Upper lobe of left lung (tissue), 6 donors: ENCODE data around the gene ENOX1. TPM values are rescaled to one million over a fixed set of nuclear protein-coding genes. Genes with fewer than 3 reads are reported as not detected.

Experiments
- ATAC-seq, 2 donors: fragments of 200-7000 bp; cut with Tn5 transposase; one replicate each; pipeline ENCODE4 v1.9.1; 2022; ENCODE audit warnings: mild to moderate bottlenecking in 2 of 2, moderate library complexity in 2 of 2; ENCODE audit not compliant: low FRiP score in 2 of 2
- DNase-seq, 2 donors: peaks; one replicate each; pipeline ENCODE4 v3.0.0-alpha.2; 2019 to 2020
- H3K27ac ChIP-seq, 4 donors: fragments of 200-600 bp; sonication (generic); one replicate each; pipeline ENCODE4 v1.5.1; 2016 to 2019
- H3K27me3 ChIP-seq, 4 donors: fragments of 200-600 bp; sonication (generic); one replicate each; pipeline ENCODE4 v1.5.1; 2017 to 2019
- H3K36me3 ChIP-seq, 4 donors: fragments of 200-600 bp; sonication (generic); one replicate each; pipeline ENCODE4 v1.5.1; 2016 to 2019
- H3K4me1 ChIP-seq, 4 donors: fragments of 200-600 bp; sonication (generic); one replicate each; pipeline ENCODE4 v1.5.1; 2018 to 2019
- H3K4me3 ChIP-seq, 4 donors: fragments of 200-600 bp; sonication (generic); one replicate each; pipeline ENCODE4 v1.5.1; 2017 to 2019; ENCODE audit warnings: mild to moderate bottlenecking in 2 of 4, moderate library complexity in 1 of 4
- H3K9me3 ChIP-seq, 4 donors: fragments of 200-600 bp; sonication (generic); one replicate each; pipeline ENCODE4 v1.5.1; 2018 to 2019
- EP300 ChIP-seq, 4 donors: sonication (generic); formaldehyde crosslinking; IDR thresholded peaks; one replicate each; pipeline ENCODE4 v1.5.1; 2017; ENCODE audit warnings: antibody characterized with exemption in 4 of 4, control low read depth in 2 of 4
- POLR2A ChIP-seq, 4 donors: fragments of 450-650 bp; IDR thresholded peaks; one replicate each; pipeline ENCODE4 v1.5.1; 2016 to 2017; ENCODE audit warnings: antibody characterized with exemption in 4 of 4, mild to moderate bottlenecking in 2 of 4
- POLR2AphosphoS5 ChIP-seq, 2 donors: sonication (generic); formaldehyde crosslinking; IDR thresholded peaks; one replicate each; pipeline ENCODE4 v1.5.1; 2017; ENCODE audit warnings: antibody characterized with exemption in 2 of 2
- WGBS, 2 donors: methylation state at CpG; one replicate each; pipeline ENCODE4 v1.1.5; 2017 to 2018; 5-methylcytosine and 5-hydroxymethylcytosine counted together
- total RNA-seq, 6 donors: library from RNA; depleted of rRNA in 4 of 6; stranded (reverse); fragments of >200 nt in 4 of 6; gene quantifications; one replicate each; pipeline versions ENCODE4 v1.1.0 to v1.2.1, GENCODE V29; 2016 to 2021
- TF ChIP-seq, protein P1 (sequence below), 6 experiments: fragments of 450-650 bp in 4 of 6; fragments of 200-600 bp in 2 of 6; sonication (generic) in 2 of 6; IDR thresholded peaks; one replicate each; pipeline ENCODE4 v1.5.1; 2016 to 2019; ENCODE audit warnings: antibody characterized with exemption in 6 of 6
- donor health status: DM: no; HTN: no; CAD: no; lungs with moderate emphysema.
- donor health status: DM: no; HTN: yes; CAD: no; lungs with severe emphysema.

Gene ENOX1
- total RNA-seq, 6 donors from 2014 or later, result 0.20 to 1.0 (median 0.46) TPM; not detected in 2

DNA sequence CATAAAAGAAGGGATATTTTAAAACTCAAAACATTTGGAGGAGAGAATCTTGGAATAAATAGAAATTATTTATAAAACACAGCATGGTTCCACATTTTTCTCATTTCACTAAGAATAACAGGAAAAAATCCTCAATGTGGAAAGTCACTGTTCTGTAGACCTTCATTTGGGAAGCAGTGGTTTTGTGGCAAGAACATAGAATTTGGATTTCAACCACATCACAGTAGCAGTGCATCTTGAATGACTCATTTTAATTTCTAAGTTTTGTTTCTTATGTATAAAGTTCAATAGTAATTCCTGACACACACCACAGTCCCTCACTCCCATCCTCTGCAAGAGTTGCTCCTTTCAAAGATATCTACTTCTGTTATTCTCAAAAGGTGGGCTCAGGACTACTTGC, 264.0 kb downstream of the ENOX1 start:
- Histone ChIP-seq H3K4me3 (no peak overlapping the region), H3K9me3 (no peaks in the 10 kb centered on the region), H3K4me1 (no peaks in the 10 kb centered on the region), H3K27me3 (no peaks in the 10 kb centered on the region), H3K36me3 (no peaks in the 10 kb centered on the region), H3K27ac (no peak overlapping the region)
- TF ChIP-seq POLR2A (IDR thresholded peaks at IDR 0.05) (no peak), EP300 (IDR thresholded peaks at IDR 0.05) (no peak), POLR2AphosphoS5 (IDR thresholded peaks at IDR 0.05) (no peak)
- TF ChIP-seq, protein P1, sequence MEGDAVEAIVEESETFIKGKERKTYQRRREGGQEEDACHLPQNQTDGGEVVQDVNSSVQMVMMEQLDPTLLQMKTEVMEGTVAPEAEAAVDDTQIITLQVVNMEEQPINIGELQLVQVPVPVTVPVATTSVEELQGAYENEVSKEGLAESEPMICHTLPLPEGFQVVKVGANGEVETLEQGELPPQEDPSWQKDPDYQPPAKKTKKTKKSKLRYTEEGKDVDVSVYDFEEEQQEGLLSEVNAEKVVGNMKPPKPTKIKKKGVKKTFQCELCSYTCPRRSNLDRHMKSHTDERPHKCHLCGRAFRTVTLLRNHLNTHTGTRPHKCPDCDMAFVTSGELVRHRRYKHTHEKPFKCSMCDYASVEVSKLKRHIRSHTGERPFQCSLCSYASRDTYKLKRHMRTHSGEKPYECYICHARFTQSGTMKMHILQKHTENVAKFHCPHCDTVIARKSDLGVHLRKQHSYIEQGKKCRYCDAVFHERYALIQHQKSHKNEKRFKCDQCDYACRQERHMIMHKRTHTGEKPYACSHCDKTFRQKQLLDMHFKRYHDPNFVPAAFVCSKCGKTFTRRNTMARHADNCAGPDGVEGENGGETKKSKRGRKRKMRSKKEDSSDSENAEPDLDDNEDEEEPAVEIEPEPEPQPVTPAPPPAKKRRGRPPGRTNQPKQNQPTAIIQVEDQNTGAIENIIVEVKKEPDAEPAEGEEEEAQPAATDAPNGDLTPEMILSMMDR (IDR thresholded peaks at IDR 0.05), result no peak
- DNase-seq, result no peak
- no peak for ATAC-seq

DNA sequence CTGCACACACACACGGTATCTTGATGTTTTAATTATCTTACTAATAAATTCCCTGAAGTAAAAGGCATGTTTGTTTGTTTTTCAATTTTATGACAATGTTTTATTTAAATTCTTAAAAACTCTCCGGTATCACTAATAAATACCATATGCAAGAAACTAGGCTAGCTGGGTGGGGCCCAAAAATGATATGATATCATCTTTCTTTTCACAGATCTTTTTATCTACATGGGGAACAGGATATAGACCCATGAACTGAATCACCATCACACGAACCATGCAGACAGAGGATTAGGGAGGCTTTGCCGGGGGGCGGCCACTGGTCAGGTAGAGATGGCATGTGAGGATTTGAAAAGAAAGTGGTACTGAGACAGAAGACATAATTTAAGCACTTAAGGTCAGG, 266.4 kb downstream of the ENOX1 start:
- WGBS, 2 donors, result 83 to 89% methylated on average over 5 of the region's 5 CpGs
- H3K4me1 ChIP-seq, result no peaks in the 10 kb centered on the region
- no peaks in the 10 kb centered on the region for H3K36me3 ChIP-seq
- DNase-seq, result no peak
- H3K9me3 ChIP-seq, result no peaks in the 10 kb centered on the region
- ATAC-seq, result peak in 1 of 2 donors; percentile 42
- no peak for TF ChIP-seq POLR2A (IDR thresholded peaks at IDR 0.05)
- no peak for TF ChIP-seq POLR2AphosphoS5 (IDR thresholded peaks at IDR 0.05)
- no peak for TF ChIP-seq EP300 (IDR thresholded peaks at IDR 0.05)
- TF ChIP-seq, protein P1 (IDR thresholded peaks at IDR 0.05), result no peak
- no peak overlapping the region for H3K4me3 ChIP-seq
- no peak overlapping the region for H3K27ac ChIP-seq
- H3K27me3 ChIP-seq, result no peaks in the 10 kb centered on the region

DNA sequence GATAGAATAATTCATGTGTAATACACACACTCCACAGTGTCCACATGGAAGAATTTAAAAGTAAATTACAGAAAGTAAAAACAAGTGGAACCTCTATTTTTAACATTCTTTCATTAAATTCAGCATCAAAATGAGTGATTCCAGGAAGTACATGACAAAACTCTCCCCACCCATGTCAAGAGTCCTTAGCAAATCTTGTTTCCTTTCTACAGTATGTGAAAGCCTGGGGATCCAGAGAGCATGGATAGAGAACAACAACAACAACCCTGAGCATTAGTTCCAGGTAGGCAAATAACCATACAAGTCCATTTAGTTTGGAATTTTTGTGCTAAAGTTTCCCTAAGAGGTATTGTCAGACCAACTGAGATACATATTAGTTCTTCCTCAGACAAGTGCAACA, 267.9 kb downstream of the ENOX1 start:
- DNase-seq, result no peak
- no peaks in the 10 kb centered on the region for H3K9me3 ChIP-seq
- H3K4me1 ChIP-seq, result no peaks in the 10 kb centered on the region
- no peak for TF ChIP-seq EP300 (IDR thresholded peaks at IDR 0.05)
- no peak for TF ChIP-seq POLR2AphosphoS5 (IDR thresholded peaks at IDR 0.05)
- TF ChIP-seq POLR2A (IDR thresholded peaks at IDR 0.05), result no peak
- TF ChIP-seq, protein P1 (IDR thresholded peaks at IDR 0.05), result no peak
- H3K4me3 ChIP-seq, result no peak overlapping the region
- H3K27me3 ChIP-seq, result no peaks in the 10 kb centered on the region
- ATAC-seq, result no peak
- no peak overlapping the region for H3K27ac ChIP-seq
- no peaks in the 10 kb centered on the region for H3K36me3 ChIP-seq

DNA sequence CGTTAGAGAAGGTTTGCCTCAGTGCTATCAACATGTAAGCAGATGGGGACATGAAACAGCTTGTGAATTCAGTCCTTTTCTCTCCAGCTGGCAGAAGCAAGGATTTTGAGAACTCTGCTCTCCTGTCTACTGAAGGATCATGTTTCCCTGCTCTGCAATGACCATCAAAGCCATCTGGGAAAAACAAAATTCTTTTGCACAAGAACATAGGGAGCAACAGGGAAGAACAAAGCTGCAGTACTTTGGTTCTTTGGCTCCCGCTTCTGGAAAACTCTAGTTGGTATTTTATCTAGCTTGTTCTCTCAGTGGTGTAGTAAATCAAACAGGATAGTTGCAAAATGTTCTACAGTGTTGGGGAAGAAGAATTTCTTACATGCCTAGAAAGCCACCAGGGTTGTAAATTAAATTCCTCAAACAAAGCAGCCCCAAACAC, 270.4 kb downstream of the ENOX1 start:
- Histone ChIP-seq H3K27me3 (no peaks in the 10 kb centered on the region), H3K9me3 (no peaks in the 10 kb centered on the region), H3K27ac (no peak overlapping the region), H3K4me1 (no peaks in the 10 kb centered on the region), H3K36me3 (no peaks in the 10 kb centered on the region), H3K4me3 (no peak overlapping the region)
- DNase-seq (no peak), ATAC-seq (peak in 1 of 2 donors; percentile 92)
- TF ChIP-seq POLR2A (IDR thresholded peaks at IDR 0.05), result no peak
- no peak for TF ChIP-seq EP300 (IDR thresholded peaks at IDR 0.05)
- peak in 1 of 2 donors; percentile 39 for TF ChIP-seq POLR2AphosphoS5 (IDR thresholded peaks at IDR 0.05)
- TF ChIP-seq, protein P1 (IDR thresholded peaks at IDR 0.05), result no peak
- 47 to 54% methylated on average over 2 of the region's 2 CpGs for WGBS, 2 donors

DNA sequence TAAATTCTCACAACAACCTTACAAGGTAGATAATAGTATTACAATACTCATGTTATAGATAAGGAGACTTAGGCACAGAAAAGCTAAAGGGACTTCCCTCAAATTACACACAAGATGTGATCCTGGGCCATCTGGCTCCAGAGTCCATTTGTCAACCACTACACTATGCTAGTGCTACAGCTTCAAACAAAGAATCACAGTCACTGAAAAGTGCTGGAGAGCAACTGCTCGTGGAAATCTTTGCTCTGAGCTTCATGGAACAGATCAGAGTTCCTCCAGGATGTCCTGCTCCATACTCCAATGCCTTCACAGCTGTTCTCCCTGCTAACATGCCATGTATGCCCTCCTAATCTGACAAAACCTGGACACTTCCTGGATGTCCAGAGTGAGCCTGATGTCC, 271.2 kb downstream of the ENOX1 start:
- Histone ChIP-seq H3K27me3 (no peaks in the 10 kb centered on the region), H3K36me3 (no peaks in the 10 kb centered on the region), H3K9me3 (no peaks in the 10 kb centered on the region), H3K4me3 (no peak overlapping the region), H3K4me1 (no peaks in the 10 kb centered on the region), H3K27ac (no peak overlapping the region)
- TF ChIP-seq POLR2AphosphoS5 (IDR thresholded peaks at IDR 0.05), result no peak
- TF ChIP-seq EP300 (IDR thresholded peaks at IDR 0.05), result no peak
- TF ChIP-seq, protein P1 (IDR thresholded peaks at IDR 0.05), result no peak
- TF ChIP-seq POLR2A (IDR thresholded peaks at IDR 0.05), result no peak
- DNase-seq (no peak), ATAC-seq (no peak)
- 65% methylated on average over 1 of the region's 1 CpG; no CpG with 5 or more reads in 1 of the 2 donors for WGBS, 2 donors
